Hematopoietic multipotent progenitor cell treated with erythropoietin and hydrocortisone succinate and interleukin-3 and kit ligand, for 17 days (in vitro differentiated cells): ENCODE measurements around the gene PACS2.
"Not testable (repeated sequence)": the region's sequence is repeated elsewhere in the genome, so short reads cannot be mapped to it uniquely, and the experiment has no call there.

Experiments
- DNase-seq: peaks from one replicate; pipeline ENCODE4 v3.0.0-alpha.2; 2015; ENCODE audit warnings: low spot score

Gene PACS2

DNA sequence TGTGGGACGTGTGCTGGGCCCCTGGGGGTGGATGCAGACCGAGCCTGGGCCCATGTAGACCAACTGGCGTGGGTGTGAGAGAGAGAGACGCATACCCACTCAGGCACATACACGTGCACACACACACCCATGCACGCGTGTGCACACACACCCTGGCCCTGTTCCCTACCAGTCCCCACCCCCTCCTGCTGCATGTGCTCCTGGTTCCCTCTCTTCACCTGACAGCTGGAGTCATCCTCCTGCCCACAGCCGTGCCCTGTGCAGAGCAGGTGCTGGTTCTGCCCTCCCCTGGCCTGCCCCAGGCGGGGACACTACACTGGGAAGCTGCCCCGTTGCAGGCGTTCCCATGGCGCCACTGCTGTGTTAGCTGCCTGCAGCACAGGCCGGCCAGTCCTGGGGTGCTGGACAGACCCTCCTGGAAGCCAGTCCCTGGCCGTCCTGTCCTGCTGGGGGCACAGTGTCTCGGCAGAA lies 18.5 kb downstream of the PACS2 start:
- DNase-seq = no peak

DNA sequence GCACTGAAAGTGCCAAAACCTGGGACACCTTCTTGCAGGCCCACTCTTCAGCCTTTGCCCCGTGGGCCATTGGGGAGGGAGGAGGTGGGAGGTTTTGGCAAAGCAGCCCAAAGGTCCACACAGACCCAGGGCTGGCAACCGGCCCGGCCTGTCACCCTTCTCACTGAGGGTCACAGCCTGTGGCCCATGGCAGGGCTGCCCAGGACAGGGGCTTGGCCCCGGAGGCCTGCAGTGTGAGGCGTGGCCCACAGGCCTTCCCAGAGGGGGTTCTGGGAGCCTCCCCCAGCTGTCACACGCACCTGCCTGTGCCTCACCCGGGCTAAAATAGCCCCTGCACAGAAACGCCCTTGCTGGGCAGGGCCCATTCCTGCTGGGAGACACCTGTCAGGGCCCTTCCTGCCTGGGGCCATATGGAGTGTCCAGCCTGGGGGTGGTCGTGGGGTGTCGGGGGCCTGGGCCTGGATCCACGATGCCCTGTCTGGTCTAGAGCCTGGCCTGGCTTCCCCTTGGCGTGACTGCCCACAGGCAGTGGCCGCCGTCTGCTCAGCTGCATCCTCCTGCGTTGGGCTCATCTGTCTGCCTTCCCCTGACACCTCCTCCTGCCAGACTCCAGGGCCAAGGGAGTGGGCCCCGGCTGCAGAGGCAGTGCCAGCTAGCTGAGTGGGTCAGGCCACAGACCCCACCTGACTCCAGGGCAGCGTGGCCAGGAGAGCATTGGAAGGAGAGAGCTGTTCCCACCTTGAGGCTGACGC lies 19.2 kb downstream of the PACS2 start:
- DNase-seq = no peak

DNA sequence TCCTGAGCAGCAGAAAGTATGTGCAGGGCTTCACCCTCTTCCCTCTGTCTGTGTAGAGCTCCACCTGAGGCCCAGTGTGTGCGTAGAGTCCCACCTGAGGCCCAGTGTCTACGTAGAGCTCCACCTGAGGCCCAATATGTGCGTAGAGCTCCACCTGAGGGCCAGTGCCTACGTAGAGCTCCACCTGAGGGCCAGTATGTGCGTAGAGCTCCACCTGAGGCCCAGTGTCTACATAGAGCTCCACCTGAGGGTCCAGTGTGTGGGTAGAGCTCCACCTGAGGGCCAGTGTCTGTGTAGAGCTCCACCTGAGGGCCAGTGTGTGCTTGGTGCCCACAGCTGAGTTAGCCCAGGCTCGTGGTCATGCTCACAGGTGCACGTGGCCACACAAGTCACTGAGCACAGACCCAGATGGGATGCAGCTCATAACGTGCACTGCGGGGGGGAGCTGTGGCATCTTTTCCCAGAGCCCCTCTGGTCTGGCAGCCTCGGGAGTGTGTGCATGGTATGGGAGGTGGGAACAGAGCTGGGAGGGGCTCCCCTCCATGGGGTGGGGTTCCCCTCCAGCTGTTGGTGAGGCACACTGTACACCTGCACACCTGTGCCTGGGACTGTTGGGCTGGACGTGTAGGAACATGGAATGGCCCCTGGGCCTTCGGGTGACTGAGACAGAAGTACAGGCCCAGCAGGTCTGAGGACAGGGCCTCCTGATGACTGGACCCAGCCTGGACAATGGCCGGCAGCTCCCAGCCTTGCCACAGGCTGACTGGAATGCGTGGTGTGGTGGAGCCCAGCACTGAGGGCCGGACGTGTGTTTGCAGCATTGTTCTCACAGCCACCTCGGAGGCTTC lies 20.1 kb downstream of the PACS2 start:
- DNase-seq = no peak

DNA sequence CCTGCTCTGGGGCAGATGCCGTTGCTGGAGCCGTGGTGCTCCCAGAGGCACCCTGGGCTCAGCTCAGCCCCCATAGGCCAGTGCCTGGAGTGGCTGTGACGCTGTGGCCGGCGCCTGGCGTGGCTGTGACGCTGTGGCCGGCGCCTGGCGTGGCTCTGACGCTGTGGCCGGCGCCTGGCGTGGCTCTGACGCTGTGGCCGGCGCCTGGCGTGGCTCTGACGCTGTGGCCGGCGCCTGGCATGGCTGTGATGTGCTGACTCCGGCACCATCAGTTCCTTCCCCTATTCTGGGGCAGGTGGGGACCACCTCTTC lies 20.6 kb downstream of the PACS2 start:
- not testable (repeated sequence) for DNase-seq

GRCh38 chr14:105335735-105336476 lies 21.4 kb downstream of the PACS2 start:
- DNase-seq = no peak

- DNase-seq = no peak
These were observed 22.1 kb downstream of the PACS2 start for GRCh38 chr14:105336477-105337287.

GRCh38 chr14:105337433-105337832 lies 22.9 kb downstream of the PACS2 start:
- DNase-seq = no peak

GRCh38 chr14:105337966-105338741 lies 23.6 kb downstream of the PACS2 start:
- DNase-seq = no peak

GRCh38 chr14:105340821-105341733 lies 26.5 kb downstream of the PACS2 start:
- no peak for DNase-seq

GRCh38 chr14:105343194-105343593 lies 28.6 kb downstream of the PACS2 start:
- DNase-seq = no peak

DNA sequence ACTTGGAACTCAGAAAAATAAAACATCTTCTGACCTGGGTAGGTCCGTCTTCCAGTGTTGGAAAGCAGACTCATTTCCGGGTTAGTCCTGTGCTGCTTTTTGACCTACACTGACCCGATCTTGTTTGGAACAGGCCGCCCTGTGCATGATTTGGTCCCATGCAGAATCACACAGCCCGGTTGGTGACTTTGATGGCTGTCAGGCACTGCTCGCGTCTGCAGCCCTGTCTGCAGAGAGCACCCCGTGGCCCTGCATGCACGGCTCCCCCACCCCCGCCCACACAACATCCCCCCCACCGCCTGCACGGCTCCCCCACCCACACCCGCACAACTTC lies 31.6 kb downstream of the PACS2 start:
- no peak for DNase-seq

- DNase-seq = no peak
These were observed 32.5 kb downstream of the PACS2 start for GRCh38 chr14:105346876-105347586.

- DNase-seq = no peak
These were observed 33.0 kb downstream of the PACS2 start for GRCh38 chr14:105347587-105347968.

GRCh38 chr14:105348169-105348944 lies 33.8 kb downstream of the PACS2 start:
- no peak for DNase-seq

DNA sequence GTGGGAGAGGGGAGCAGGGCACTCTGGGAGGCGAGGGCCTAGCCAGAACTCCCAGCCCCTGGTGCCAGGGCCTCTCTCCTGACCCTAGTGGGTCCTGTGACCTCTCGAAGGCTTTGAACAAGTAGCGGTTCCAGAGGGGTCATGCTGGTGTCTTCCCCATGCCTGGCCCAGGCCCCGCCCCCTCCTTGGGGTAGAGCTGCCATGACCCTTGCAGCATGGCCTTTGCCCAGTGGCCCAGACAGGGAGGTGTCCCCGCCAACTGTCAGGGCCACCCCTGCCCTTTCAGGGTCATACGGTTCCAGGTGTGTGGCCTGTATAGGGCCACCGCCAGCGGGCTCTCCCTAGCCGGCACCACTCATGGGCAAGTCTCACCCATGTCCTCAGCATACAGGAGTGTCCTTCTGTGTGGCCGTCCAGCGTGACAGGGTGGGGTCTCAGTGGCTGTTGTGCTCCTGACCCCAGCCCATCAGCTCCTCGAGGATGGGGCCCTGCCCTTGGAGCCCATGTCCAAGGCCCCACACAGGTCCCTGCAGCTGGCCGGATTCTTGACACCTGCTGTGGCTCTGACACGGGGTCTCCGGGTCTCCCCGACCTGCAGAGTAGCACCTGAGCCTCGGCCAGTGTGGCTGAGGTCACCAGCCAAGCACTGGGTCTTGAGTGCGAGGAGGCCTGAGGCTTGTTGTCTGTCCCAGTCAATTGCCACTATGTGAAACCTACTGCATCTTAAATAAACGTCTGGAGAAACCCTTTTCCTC lies 34.6 kb downstream of the PACS2 start:
- DNase-seq = no peak

DNA sequence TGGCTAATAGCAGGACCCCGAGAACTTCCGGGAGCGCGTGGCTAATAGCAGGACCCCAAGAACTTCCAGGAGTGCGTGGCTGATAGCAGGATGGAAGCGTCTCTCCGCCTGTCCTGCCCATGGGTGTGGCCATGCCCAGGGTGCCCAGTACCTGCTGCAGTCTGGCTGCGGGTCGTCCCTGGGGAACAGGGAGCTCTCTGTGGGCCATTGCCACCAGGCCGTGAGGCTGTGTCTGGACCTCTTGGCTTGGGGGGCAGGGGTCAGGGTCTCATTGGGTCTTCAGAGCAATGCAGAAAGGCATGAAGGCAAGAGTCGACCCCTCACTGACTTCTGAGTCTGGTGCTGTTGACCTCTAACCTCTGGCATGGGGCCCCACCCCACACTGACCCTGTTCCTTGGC lies 35.4 kb downstream of the PACS2 start:
- no peak for DNase-seq

DNA sequence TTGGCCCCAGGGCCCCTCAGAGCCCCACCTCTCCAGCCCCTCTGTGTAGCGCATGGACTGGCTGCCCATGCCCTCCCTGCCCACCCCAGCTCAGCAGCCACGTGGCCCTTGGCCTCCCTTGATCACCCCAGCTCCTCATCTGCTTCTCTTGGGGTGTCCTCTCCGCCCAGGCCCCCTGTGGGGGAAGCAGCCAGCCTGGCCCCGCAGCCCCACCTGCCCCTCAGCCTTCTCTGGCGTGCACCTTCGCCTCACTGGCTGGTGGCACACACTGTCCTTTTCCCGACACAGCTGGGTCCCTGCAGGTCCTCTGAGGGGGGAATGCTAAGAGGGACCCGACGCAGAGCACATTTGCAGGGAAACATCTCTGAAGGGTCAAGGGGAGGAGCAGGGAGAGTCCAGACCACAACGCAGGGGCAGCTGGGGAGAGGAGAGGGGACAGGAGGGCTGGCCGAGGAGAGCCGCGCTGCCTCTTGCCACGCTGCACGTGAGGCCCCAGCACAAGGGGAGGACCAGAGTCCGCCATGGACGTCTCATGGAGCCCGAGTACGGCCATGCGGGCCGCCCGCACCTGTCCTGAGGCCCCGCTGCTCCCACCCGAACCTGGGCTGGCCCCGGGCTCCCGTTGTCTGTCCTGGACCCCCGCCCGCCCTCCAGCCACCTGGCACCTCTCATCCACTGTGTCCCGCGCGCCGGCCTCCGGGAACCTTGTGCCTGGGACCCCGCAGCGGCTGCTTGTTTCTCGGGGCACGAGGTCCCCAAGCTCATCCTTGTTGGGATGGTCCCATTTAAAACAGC lies 36.1 kb downstream of the PACS2 start:
- DNase-seq = no peak
